HG02885 (cell line): ENCODE results near the gene EPHB1.

Experiments
- ATAC-seq: cut with Tn5 transposase; IDR thresholded peaks from one replicate; pipeline ENCODE4 v1.9.1; 2021; ENCODE audit warnings: mild to moderate bottlenecking; ENCODE audit not compliant: unreplicated experiment, poor library complexity

The EPHB1 gene

GRCh38 chr3:135140591-135140990 is 345.5 kb downstream of the EPHB1 start:
- ATAC-seq: no peak

- no peak for ATAC-seq
Measured at GRCh38 chr3:135141160-135141559, 346.1 kb downstream of the EPHB1 start.

DNA sequence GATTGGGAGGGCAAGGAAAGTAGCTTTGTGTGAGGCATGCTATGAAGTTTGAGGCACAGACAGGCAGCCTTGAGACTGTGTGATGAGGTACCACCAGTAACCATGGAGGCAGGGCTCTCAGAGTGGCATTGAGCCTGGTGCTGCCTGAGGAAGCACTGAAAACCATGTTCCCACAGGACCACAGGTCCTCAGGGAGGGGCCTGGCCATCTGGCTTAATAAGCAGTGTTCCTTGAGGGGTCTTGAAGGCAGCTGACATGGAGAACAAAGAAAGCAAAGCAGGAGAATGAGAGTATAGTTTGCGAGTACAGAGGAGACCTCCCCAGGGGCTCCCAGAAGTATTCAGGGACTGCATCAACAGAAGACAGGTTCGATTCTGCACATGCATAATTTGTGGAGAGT is 346.6 kb downstream of the EPHB1 start:
- ATAC-seq: no peak

GRCh38 chr3:135142530-135142929 is 347.5 kb downstream of the EPHB1 start:
- ATAC-seq: no peak

GRCh38 chr3:135143474-135143873 is 348.4 kb downstream of the EPHB1 start:
- ATAC-seq: no peak

- no peak for ATAC-seq
Measured at GRCh38 chr3:135145581-135145980, 350.5 kb downstream of the EPHB1 start.

DNA sequence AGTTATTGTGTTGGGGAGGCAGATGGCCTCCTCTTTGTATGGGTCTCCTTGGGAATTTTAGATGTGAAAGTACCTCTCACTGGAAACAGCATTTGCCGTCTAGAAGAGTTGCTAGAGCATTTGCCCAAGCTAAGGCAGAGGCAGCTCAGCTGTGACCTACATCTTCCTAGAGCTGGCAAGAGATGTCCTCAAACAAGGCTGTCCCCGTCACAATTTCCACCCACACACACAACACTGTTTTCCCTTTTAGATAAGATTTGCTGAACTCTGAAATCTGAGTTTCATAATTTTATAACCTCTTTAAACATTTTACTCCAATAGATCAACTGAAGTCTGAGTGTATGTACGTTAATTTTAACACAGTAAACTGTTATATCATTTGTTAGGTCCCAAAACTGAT is 352.6 kb downstream of the EPHB1 start:
- ATAC-seq: no peak

- ATAC-seq: no peak
Measured at GRCh38 chr3:135148398-135149020, 353.4 kb downstream of the EPHB1 start.

GRCh38 chr3:135149707-135150681 is 354.9 kb downstream of the EPHB1 start:
- no peak for ATAC-seq

DNA sequence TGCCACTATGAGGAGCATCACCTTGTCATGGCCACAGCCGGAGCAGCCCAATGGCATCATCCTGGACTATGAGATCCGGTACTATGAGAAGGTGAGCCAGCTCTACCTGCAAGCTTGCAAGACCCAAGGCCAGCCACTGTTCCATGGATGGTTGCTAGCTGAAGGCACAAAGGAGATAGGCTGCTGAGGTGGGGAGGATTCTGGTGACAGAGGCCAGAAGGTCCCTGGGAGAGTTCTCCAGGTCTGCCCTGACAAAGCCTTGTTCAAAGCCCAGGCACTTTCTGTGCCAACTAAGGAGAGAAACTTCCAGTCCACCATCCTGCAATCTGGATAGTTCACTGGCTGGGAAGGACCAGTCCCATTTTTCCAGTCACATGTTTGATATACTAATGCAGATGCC is 359.1 kb downstream of the EPHB1 start:
- ATAC-seq: no peak

DNA sequence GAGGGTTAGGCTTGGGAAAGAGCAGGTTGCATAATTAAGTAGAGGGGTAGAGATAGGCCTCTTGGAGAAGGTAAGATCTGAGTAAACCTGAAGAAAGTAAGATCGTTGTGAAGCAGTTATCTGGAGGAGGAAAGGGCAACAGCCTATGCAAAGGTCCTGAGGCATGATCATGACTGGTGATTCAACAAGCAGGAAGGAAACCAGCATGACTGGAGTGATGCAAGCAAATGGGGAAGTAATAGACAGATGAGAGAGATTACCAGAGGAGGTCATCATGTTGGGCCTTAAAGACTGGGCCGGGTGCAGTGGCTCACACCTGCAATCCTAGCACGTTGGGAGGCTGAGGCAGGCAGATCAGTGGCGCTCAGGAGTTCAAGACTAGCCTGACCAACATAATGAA is 360.2 kb downstream of the EPHB1 start:
- no peak for ATAC-seq

- no peak for ATAC-seq
Measured at GRCh38 chr3:135155791-135156190, 360.7 kb downstream of the EPHB1 start.

DNA sequence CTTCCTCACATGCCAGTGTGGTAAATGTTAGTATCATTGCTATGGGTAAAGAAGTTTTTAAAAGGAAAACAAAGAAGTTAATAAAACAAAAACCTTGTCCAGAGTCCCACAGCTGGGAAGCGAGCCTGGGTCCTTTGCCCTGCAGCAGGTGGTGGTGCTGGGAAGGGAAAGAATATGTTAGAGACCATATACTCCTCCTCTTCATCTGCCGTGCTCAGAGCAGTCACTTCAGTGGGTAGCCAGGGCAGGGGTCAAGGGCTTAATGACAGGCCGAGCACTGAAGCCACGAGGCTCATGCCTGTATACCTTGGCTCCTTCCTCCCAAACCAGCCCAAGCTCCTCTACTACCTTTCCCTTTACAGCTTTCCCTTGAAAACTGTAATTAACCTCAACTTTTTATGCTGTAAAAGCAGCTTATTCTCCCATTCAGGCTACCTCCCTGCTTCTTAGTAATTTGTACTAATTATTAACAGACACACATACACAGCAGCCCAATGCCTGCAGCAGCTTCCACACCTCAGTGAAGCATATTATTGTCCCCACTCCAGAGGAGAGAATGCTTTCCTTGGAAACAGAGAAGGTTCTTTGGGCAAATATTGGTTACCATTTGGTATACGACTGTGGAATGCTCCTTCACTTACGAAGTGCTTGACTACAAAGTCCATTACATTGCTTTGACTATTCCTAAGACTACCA is 362.1 kb downstream of the EPHB1 start:
- no peak for ATAC-seq

DNA sequence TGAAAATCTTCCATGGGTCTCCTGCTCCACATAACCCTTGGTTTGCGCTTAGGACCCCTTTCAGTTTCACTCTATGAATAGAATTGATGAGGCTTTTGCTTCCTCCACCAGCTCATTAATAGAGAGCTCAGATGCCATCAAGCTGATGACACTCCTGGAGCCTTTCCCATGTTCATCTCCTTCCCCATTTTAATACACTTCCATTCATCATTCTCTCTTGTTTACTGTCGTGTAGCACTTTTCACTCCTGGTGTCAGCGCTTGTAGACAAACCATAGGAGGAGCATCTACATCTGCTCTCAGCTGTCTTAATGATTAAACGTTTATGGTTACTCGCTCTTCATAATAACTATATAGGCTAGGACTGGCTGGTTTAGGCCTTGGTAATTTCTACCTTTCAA is 363.5 kb downstream of the EPHB1 start:
- ATAC-seq: no peak

GRCh38 chr3:135159681-135160247 is 364.7 kb downstream of the EPHB1 start:
- no peak for ATAC-seq

DNA sequence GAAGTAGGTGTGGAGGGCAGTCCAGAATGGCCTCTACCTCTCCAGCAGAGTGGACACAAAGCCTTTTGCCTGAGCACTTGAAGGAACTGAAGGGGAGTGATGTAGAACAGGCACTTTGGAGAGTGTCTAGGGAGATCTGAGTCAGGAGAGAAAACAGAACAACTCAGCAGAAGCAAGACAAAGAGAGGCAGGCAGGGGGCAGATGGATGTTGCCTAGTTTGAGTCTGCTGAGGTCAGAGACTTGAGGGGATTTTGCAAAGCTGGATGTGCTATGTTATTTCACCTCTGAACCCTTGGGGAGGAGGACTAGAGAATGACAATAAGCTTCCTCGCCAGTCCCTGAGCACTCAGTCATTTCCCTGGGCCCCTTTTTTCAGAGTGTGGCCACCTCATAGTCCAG is 366.4 kb downstream of the EPHB1 start:
- no peak for ATAC-seq

DNA sequence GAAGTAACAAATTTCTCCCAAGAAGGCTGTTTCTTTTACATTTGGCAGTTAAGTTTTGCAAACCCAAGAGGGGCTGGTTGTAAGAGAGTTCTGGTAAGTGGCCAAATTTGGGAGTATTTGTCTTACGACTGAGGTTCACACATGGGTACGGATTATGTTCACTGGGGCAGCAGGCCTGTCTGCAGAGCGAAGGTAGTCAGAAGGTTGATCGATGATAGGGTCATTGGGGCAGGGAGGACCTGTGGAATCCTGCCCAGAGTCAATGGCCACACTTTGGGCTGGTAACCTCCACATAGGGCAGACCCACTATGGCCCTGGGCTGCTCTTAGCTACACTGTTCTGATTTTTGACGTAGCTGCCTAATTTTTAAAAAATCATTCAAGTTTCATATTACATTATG is 368.6 kb downstream of the EPHB1 start:
- no peak for ATAC-seq

- ATAC-seq: no peak
Measured at GRCh38 chr3:135165260-135165659, 370.2 kb downstream of the EPHB1 start.

- no peak for ATAC-seq
Measured at GRCh38 chr3:135166266-135166825, 371.3 kb downstream of the EPHB1 start.

GRCh38 chr3:135168822-135169221 is 373.8 kb downstream of the EPHB1 start:
- no peak for ATAC-seq
